ENCODE measurements around the gene SKI.
"Not testable (repeated sequence)": the region's sequence is repeated elsewhere in the genome, so short reads cannot be mapped to it uniquely, and the experiment has no call there.

Gene SKI

GRCh38 chr1:2238361-2239012, 10.4 kb downstream of the SKI start:
- Mint-ChIP-seq H3K4me1 (peaks cover 89% of the 10 kb centered on the region), H3K27ac (no peak overlapping the region), H3K36me3 (peaks cover 9% of the 10 kb centered on the region), H3K27me3 (no peaks in the 10 kb centered on the region), H3K4me3 (no peak overlapping the region), H3K9me3 (no peaks in the 10 kb centered on the region)
- ATAC-seq = no peak

- H3K4me3 Mint-ChIP-seq = no peak overlapping the region
- H3K4me1 Mint-ChIP-seq = peaks cover 89% of the 10 kb centered on the region
- no peak overlapping the region for H3K27ac Mint-ChIP-seq
Observed at GRCh38 chr1:2239013-2239370, 10.9 kb downstream of the SKI start.

GRCh38 chr1:2239384-2239985, 11.4 kb downstream of the SKI start:
- no peak for ATAC-seq
- H3K9me3 Mint-ChIP-seq = no peaks in the 10 kb centered on the region
- H3K4me1 Mint-ChIP-seq = peaks cover 85% of the 10 kb centered on the region
- no peak overlapping the region for H3K4me3 Mint-ChIP-seq
- H3K27ac Mint-ChIP-seq = no peak overlapping the region
- H3K36me3 Mint-ChIP-seq = peaks cover 9% of the 10 kb centered on the region
- no peaks in the 10 kb centered on the region for H3K27me3 Mint-ChIP-seq

More at GRCh38 chr1:2239013-2239370, 10.9 kb downstream of the SKI start:
- ATAC-seq = no peak
- H3K27me3 Mint-ChIP-seq = no peaks in the 10 kb centered on the region
- no peaks in the 10 kb centered on the region for H3K9me3 Mint-ChIP-seq
- peaks cover 9% of the 10 kb centered on the region for H3K36me3 Mint-ChIP-seq

GRCh38 chr1:2240270-2241156, 12.4 kb downstream of the SKI start:
- H3K4me3 Mint-ChIP-seq = no peak overlapping the region
- no peaks in the 10 kb centered on the region for H3K27me3 Mint-ChIP-seq
- H3K4me1 Mint-ChIP-seq = peaks cover 75% of the 10 kb centered on the region
- H3K9me3 Mint-ChIP-seq = no peaks in the 10 kb centered on the region
- H3K27ac Mint-ChIP-seq = no peak overlapping the region
- no peak for ATAC-seq
- peaks cover 9% of the 10 kb centered on the region for H3K36me3 Mint-ChIP-seq

- Mint-ChIP-seq H3K4me3 (no peak overlapping the region), H3K27me3 (no peaks in the 10 kb centered on the region), H3K27ac (no peak overlapping the region), H3K4me1 (peaks cover 72% of the 10 kb centered on the region), H3K9me3 (no peaks in the 10 kb centered on the region), H3K36me3 (peaks cover 9% of the 10 kb centered on the region)
- no peak for ATAC-seq
Observed at GRCh38 chr1:2241820-2242219, 13.7 kb downstream of the SKI start.

GRCh38 chr1:2242814-2243725, 15.0 kb downstream of the SKI start:
- no peak overlapping the region for H3K4me3 Mint-ChIP-seq
- peaks cover 9% of the 10 kb centered on the region for H3K36me3 Mint-ChIP-seq
- no peak overlapping the region for H3K27ac Mint-ChIP-seq
- H3K4me1 Mint-ChIP-seq = peaks cover 73% of the 10 kb centered on the region
- H3K27me3 Mint-ChIP-seq = no peaks in the 10 kb centered on the region
- ATAC-seq = no peak
- no peaks in the 10 kb centered on the region for H3K9me3 Mint-ChIP-seq

- not testable (repeated sequence) for H3K36me3 Mint-ChIP-seq, H3K27me3 Mint-ChIP-seq, ATAC-seq, H3K9me3 Mint-ChIP-seq
- peak overlapping the region; percentile 72 for H3K27ac Mint-ChIP-seq
- H3K4me3 Mint-ChIP-seq = peak overlapping the region; percentile 65
- H3K4me1 Mint-ChIP-seq = peaks cover 80% of the 10 kb centered on the region
Observed at GRCh38 chr1:2247045-2247394, 18.9 kb downstream of the SKI start.

GRCh38 chr1:2247760-2248126, 19.6 kb downstream of the SKI start:
- Mint-ChIP-seq H3K27me3 (no peaks in the 10 kb centered on the region), H3K27ac (peak overlapping the region; percentile 71), H3K4me1 (peaks cover 79% of the 10 kb centered on the region), H3K4me3 (no peak overlapping the region), H3K9me3 (no peaks in the 10 kb centered on the region), H3K36me3 (peaks cover 5% of the 10 kb centered on the region)
- ATAC-seq = no peak

- H3K4me3 Mint-ChIP-seq = no peak overlapping the region
- H3K9me3 Mint-ChIP-seq = no peaks in the 10 kb centered on the region
- H3K4me1 Mint-ChIP-seq = peaks cover 76% of the 10 kb centered on the region
- no peaks in the 10 kb centered on the region for H3K27me3 Mint-ChIP-seq
- peaks cover 6% of the 10 kb centered on the region for H3K36me3 Mint-ChIP-seq
- ATAC-seq = no peak
- peak overlapping the region; percentile 71 for H3K27ac Mint-ChIP-seq
Observed at GRCh38 chr1:2248127-2248826, 20.2 kb downstream of the SKI start.

GRCh38 chr1:2248854-2249558, 20.9 kb downstream of the SKI start:
- H3K9me3 Mint-ChIP-seq = no peaks in the 10 kb centered on the region
- H3K27me3 Mint-ChIP-seq = no peaks in the 10 kb centered on the region
- ATAC-seq = no peak
- H3K36me3 Mint-ChIP-seq = peaks cover 6% of the 10 kb centered on the region
- H3K4me1 Mint-ChIP-seq = peaks cover 69% of the 10 kb centered on the region
- peak overlapping the region; percentile 71 for H3K27ac Mint-ChIP-seq
- no peak overlapping the region for H3K4me3 Mint-ChIP-seq

- Mint-ChIP-seq H3K27ac (peak overlapping the region; percentile 71), H3K4me1 (peaks cover 68% of the 10 kb centered on the region), H3K36me3 (peaks cover 6% of the 10 kb centered on the region), H3K27me3 (no peaks in the 10 kb centered on the region), H3K4me3 (no peak overlapping the region), H3K9me3 (no peaks in the 10 kb centered on the region)
- no peak for ATAC-seq
Observed at GRCh38 chr1:2249559-2249906, 21.4 kb downstream of the SKI start.

- Mint-ChIP-seq H3K27me3 (no peaks in the 10 kb centered on the region), H3K4me1 (peaks cover 68% of the 10 kb centered on the region), H3K4me3 (peak overlapping the region; percentile 25), H3K36me3 (peaks cover 6% of the 10 kb centered on the region), H3K9me3 (no peaks in the 10 kb centered on the region), H3K27ac (peak overlapping the region; percentile 73)
- peak; percentile 52 for ATAC-seq
Observed at GRCh38 chr1:2250721-2251281, 22.7 kb downstream of the SKI start.

GRCh38 chr1:2251363-2251762, 23.2 kb downstream of the SKI start:
- peaks cover 6% of the 10 kb centered on the region for H3K36me3 Mint-ChIP-seq
- H3K4me1 Mint-ChIP-seq = peaks cover 63% of the 10 kb centered on the region
- ATAC-seq = no peak
- H3K4me3 Mint-ChIP-seq = no peak overlapping the region
- peak overlapping the region; percentile 73 for H3K27ac Mint-ChIP-seq
- no peaks in the 10 kb centered on the region for H3K27me3 Mint-ChIP-seq
- no peaks in the 10 kb centered on the region for H3K9me3 Mint-ChIP-seq

- Mint-ChIP-seq H3K27ac (no peak overlapping the region), H3K27me3 (no peaks in the 10 kb centered on the region), H3K4me3 (no peak overlapping the region), H3K9me3 (no peaks in the 10 kb centered on the region), H3K4me1 (peaks cover 58% of the 10 kb centered on the region), H3K36me3 (peaks cover 6% of the 10 kb centered on the region)
- no peak for ATAC-seq
Observed at GRCh38 chr1:2251786-2252185, 23.7 kb downstream of the SKI start.
